ENCODE results near the gene HNRNPDL. TPM values are rescaled to one million over a fixed set of nuclear protein-coding genes. Genes with fewer than 3 reads are reported as not detected.

The HNRNPDL gene
- total and polyA plus RNA-seq, 2 of the 13 experiments (the other 11 are each of a cell fraction or from before 2014, with no cell fraction given): 167 to 414 TPM

DNA sequence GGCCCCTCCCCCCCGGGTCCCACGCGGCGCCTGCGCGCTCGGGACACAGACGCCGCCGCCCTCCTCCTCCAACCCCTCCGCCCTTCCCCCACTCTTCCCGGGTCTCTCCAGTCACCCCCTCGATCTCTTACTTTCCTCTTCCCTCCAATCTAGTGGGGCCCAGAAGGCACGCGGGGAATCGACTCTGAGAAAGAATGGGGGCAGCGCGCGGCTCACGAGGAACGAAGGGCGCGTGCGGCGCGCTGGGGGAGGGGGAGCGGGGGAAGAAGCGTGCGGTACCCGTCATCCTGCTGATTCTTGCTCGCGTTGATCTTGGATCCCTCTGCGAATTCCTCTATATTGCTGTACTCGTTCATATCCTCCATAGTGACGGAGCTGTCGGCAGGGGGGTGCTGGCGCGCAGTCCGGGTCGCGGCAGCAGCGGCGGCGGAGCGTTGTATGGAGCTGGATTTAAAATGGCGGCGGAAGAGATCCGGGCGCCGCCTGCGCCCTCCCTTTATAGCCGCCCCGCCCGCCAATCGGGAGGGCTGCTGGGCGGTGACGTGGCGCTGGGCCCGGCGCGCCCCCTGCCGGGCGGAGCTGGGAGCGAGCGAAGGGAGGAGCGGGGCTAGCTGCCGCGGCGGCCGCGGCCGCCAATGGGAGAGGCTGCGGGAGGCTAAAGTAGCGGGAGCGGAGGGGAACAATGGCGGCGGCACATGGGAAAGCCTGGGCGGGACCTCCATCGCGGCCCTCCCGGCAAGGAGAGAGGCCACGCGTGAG, 1.1 kb downstream of the HNRNPDL start (continued):
- TF ChIP-seq ATF7 (IDR thresholded peaks at IDR 0.05) (no peak), ATF7 (CRISPR knock-in tag; IDR thresholded peaks at IDR 0.05) (0 out of 2 replicates have a peak, but pooled peaks have one; percentile 10), PHF20 (CRISPR knock-in tag; IDR thresholded peaks at IDR 0.05) (peak; percentile 39; the same call in 1 of the 2 replicates), KDM1A (CRISPR knock-in tag; IDR thresholded peaks at IDR 0.05) (no peak), MAFF (IDR thresholded peaks at IDR 0.05; ENCODE audit: low read depth, low read length) (no peak), ZNF432 (CRISPR knock-in tag; IDR thresholded peaks at IDR 0.05; ENCODE audit: borderline replicate concordance) (no peak), ZNF782 (CRISPR knock-in tag; IDR thresholded peaks at IDR 0.05; ENCODE audit: borderline replicate concordance) (no peak), RFXAP (CRISPR knock-in tag; IDR thresholded peaks at IDR 0.05; ENCODE audit: borderline replicate concordance) (peak; percentile 76; the same call in 1 of the 2 replicates), NONO (IDR thresholded peaks at IDR 0.05) (no peak), NONO (CRISPR knock-in tag; conservative IDR thresholded peaks at IDR 0.05) (peak; percentile 78), IRF2 (CRISPR knock-in tag; IDR thresholded peaks at IDR 0.05) (peak; percentile 40; the same call in 1 of the 2 replicates), PTBP1 (IDR thresholded peaks at IDR 0.05; ENCODE audit: low read depth, low read length, poor library complexity, severe bottlenecking) (no peak), RFX3 (CRISPR knock-in tag; IDR thresholded peaks at IDR 0.05) (no peak)
- TF ChIP-seq, protein P1, sequence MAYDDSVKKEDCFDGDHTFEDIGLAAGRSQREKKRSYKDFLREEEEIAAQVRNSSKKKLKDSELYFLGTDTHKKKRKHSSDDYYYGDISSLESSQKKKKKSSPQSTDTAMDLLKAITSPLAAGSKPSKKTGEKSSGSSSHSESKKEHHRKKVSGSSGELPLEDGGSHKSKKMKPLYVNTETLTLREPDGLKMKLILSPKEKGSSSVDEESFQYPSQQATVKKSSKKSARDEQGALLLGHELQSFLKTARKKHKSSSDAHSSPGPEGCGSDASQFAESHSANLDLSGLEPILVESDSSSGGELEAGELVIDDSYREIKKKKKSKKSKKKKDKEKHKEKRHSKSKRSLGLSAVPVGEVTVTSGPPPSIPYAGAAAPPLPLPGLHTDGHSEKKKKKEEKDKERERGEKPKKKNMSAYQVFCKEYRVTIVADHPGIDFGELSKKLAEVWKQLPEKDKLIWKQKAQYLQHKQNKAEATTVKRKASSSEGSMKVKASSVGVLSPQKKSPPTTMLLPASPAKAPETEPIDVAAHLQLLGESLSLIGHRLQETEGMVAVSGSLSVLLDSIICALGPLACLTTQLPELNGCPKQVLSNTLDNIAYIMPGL (CRISPR knock-in tag; IDR thresholded peaks at IDR 0.05; ENCODE audit: borderline replicate concordance in 1 of 2, low read depth in 1 of 2): peak; percentile 53 to 78; a peak in 2 of 4 replicates
- TF ChIP-seq, protein P2, sequence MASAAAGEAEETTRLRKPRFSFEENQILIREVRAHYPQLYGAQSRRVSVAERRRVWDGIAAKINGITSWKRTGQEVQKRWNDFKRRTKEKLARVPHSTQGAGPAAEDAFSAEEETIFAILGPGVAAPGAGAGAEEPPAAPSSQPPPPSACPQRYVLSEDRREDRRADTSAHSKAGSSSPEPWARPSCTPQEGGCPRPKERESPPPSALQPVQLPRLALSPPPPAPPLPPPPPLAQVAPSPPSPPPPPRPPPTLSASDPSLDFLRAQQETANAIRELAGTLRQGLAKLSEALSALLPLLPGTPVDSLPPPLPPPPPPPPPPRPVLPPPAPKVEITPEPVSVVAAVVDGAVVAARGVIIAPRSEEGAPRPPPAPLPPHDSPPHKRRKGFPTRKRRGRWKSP (CRISPR knock-in tag; IDR thresholded peaks at IDR 0.05): no peak
- TF ChIP-seq, protein P3, sequence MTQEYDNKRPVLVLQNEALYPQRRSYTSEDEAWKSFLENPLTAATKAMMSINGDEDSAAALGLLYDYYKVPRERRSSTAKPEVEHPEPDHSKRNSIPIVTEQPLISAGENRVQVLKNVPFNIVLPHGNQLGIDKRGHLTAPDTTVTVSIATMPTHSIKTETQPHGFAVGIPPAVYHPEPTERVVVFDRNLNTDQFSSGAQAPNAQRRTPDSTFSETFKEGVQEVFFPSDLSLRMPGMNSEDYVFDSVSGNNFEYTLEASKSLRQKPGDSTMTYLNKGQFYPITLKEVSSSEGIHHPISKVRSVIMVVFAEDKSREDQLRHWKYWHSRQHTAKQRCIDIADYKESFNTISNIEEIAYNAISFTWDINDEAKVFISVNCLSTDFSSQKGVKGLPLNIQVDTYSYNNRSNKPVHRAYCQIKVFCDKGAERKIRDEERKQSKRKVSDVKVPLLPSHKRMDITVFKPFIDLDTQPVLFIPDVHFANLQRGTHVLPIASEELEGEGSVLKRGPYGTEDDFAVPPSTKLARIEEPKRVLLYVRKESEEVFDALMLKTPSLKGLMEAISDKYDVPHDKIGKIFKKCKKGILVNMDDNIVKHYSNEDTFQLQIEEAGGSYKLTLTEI (CRISPR knock-in tag; conservative IDR thresholded peaks at IDR 0.05): no peak
- TF ChIP-seq, protein P4, sequence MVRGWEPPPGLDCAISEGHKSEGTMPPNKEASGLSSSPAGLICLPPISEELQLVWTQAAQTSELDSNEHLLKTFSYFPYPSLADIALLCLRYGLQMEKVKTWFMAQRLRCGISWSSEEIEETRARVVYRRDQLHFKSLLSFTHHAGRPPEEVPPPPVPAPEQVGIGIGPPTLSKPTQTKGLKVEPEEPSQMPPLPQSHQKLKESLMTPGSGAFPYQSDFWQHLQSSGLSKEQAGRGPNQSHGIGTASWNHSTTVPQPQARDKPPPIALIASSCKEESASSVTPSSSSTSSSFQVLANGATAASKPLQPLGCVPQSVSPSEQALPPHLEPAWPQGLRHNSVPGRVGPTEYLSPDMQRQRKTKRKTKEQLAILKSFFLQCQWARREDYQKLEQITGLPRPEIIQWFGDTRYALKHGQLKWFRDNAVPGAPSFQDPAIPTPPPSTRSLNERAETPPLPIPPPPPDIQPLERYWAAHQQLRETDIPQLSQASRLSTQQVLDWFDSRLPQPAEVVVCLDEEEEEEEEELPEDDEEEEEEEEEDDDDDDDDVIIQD (CRISPR knock-in tag; IDR thresholded peaks at IDR 0.05; ENCODE audit: low read depth): peak; percentile 42; the same call in 1 of the 2 replicates
- TF ChIP-seq, protein P5, sequence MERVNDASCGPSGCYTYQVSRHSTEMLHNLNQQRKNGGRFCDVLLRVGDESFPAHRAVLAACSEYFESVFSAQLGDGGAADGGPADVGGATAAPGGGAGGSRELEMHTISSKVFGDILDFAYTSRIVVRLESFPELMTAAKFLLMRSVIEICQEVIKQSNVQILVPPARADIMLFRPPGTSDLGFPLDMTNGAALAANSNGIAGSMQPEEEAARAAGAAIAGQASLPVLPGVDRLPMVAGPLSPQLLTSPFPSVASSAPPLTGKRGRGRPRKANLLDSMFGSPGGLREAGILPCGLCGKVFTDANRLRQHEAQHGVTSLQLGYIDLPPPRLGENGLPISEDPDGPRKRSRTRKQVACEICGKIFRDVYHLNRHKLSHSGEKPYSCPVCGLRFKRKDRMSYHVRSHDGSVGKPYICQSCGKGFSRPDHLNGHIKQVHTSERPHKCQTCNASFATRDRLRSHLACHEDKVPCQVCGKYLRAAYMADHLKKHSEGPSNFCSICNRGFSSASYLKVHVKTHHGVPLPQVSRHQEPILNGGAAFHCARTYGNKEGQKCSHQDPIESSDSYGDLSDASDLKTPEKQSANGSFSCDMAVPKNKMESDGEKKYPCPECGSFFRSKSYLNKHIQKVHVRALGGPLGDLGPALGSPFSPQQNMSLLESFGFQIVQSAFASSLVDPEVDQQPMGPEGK (CRISPR knock-in tag; IDR thresholded peaks at IDR 0.05): peak; percentile 23; the same call in 1 of the 2 replicates
- TF ChIP-seq, protein P6, sequence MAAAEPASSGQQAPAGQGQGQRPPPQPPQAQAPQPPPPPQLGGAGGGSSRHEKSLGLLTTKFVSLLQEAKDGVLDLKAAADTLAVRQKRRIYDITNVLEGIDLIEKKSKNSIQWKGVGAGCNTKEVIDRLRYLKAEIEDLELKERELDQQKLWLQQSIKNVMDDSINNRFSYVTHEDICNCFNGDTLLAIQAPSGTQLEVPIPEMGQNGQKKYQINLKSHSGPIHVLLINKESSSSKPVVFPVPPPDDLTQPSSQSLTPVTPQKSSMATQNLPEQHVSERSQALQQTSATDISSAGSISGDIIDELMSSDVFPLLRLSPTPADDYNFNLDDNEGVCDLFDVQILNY (CRISPR knock-in tag; conservative IDR thresholded peaks at IDR 0.05): no peak
